COLO668 (cell line): ENCODE measurements around the gene SNIP1.
"Not testable (repeated sequence)": the region's sequence is repeated elsewhere in the genome, so short reads cannot be mapped to it uniquely, and the experiment has no call there.

ENCODE experiments used
- DNase-seq: peaks from one replicate; lab custom pipeline; 2025; ENCODE audit not compliant: unreplicated experiment; lab: John Stamatoyannopoulos, UW

Gene SNIP1

DNA sequence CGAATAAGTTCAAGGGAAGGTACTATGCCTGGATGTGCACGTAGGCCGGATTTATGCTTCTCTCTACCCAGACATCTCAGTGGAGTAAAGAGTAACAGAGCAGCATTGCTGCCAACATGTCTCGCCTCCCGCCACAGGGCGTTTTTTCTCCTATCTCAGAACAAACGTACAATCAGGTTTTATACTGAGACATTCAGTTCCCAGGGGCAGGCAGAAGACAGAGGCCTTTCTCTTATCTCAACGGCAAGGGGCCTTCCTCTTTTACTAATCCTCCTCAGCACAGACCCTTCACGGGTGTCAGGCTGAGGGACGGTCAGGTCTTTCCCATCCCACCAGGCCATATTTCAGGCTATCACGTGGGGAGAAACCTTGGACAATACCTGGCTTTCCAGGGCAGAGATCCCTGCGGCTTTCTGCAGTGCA lies 5.9 kb upstream of the SNIP1 start:
- DNase-seq, result not testable (repeated sequence)

DNA sequence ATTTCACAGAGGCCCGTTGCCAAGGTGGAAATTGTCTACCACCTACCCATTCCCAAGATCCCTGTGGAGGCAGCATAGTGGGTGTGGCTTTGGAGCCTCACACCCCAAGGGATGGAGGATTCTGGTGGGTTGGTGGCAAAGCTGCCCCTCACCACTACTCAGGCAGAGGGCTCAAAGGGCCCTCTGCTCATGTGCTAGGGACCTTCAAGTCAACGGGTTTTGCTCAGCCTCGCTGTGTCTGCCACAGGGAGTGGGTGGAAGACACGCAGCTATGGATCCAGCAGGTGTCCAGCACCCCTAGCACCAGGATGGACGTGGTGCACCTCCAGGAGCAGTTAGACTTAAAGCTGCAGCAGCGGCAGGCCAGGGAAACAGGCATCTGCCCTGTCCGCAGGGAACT lies 5.0 kb upstream of the SNIP1 start:
- DNase-seq, result no peak

DNA sequence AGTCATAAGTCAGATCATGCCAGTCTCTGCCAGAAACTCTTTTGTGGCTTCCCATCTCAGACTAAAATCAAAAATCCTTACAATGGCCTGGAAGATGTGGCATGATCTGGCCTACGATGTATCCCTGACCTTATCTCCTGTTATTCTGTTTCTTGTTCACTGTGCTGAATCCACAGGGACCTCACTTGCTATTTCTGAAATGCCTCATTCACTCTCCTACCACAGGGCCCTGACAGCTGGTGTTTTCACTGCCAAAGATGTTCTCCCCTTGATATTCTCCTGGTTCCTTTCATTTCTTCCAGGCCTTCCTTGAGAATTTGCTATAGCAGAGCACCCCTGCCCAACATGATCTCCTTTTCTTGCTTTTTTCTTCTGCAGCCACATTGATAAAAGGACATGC lies 4.3 kb upstream of the SNIP1 start:
- DNase-seq, result no peak

DNA sequence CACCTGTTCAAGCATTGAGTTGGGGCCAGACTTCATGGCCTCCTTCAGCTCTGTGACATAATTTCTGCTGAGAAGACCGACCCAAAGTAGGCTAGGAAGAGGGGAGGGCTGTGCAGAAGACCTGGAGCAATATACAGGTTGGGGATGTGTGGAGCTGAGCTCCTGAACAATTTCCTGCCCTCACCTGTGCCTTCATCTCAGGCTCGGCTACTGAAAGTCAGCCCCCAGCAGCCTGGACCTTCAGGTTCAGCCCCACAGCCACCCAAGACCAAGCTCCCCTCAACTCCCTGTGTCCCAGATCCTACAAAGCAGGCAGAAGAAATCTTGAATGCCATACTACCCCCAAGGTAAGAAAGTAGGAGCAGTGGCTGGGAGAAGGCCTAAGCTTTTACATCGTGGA lies 3.3 kb upstream of the SNIP1 start:
- DNase-seq, result peak; percentile 46

DNA sequence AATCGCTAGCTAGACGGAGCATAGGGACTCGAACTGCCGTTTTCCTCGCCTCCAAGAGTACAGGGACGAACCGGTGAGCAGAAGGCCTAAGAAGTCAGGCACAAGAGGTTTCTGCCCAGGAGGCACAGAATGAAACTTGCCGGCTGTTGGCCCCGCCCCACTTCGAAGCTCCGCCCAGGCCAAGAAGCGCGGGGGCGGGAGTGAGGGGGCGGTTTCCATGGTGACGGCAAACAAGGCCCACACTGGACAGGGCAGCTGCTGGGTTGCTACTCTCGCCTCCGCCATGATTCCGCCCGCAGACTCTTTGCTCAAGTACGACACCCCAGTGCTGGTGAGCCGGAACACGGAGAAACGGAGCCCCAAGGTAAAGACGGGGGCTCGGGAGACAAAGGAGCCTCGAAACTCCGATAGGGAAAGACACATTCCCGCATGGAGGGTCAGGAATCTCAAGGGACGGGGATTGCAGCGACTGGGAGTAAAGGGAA lies 2.7 kb upstream of the SNIP1 start, which contains the start of gene DNALI1:
Gene DNALI1 (plus strand): TSS at position 229 of the 485 bp plus-strand sequence. CDS start 55 bp downstream, at position 284.
- peak; percentile 98 for DNase-seq

DNA sequence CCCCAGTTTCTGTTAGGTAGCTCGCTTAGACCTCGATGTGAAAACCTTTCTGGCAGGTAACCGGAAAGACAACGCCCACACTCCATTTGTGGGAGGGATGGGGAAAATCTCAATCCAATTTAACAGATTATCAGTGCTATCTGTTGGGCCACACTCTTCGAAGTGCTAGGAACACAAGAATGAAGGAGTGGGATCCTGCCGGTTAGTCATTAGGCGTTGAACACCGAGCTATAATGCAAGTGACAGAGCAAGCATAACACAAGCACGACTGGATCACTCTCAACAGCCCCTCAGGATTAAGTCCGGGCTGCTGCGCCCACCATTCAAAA lies 531 bp downstream of the SNIP1 start:
- DNase-seq, result no peak

DNA sequence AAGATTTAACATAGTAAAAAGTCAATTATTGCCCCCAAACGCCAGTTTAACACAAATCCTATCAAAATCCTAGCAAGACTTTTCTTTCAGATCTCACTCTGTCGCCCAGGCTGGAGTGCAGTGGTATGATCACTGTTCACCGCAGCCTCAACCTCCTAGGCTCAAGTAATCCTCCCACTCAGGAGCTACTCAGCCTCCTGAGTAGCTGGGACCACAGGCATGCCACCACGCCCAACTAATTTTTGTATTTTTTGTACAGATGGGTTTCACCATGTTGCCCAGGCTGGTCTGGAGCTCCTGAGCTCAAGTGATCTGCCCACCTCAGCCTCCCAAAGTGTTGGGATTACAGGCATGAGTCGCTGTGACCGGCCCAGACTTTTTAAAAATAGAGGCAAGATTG lies 4.8 kb downstream of the SNIP1 start:
- DNase-seq, result no peak

DNA sequence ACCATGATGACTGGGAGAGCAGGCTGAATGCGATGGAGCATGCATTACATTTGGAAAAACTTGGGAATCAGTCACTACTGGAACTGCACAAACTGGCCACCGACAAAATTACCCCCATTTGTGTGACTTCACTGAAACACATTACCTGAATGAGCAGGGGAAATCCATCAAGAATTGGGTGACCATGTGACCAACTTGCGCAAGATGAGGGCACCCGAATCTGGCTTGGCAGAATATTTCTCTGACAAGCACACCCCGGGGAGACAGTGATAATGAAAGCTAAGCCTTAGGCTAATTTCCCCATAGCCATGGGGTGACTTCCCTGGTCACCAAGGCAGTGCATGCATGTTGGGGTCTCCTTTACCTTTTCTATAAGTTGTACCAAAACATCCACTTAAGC lies 9.1 kb downstream of the SNIP1 start:
- no peak for DNase-seq

DNA sequence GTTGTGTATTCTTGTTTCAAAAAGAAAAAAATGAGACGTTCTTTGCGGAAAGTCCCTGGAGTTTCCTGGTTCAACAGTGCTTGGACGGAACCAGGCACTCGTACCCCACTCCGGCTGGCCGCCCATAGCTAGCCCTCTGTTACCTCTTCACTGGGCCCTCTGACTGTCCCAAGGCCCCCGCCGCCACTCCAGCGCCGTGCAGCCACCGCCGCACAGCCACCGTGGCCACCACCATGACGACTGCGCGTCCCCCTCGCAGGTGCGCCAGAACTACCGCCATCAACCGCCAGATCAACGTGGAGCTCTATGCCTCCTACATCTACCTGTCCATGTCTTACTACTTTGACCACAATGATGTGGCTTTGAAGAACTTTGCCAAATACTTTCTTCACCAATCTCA lies 9.6 kb downstream of the SNIP1 start:
- DNase-seq, result no peak

DNA sequence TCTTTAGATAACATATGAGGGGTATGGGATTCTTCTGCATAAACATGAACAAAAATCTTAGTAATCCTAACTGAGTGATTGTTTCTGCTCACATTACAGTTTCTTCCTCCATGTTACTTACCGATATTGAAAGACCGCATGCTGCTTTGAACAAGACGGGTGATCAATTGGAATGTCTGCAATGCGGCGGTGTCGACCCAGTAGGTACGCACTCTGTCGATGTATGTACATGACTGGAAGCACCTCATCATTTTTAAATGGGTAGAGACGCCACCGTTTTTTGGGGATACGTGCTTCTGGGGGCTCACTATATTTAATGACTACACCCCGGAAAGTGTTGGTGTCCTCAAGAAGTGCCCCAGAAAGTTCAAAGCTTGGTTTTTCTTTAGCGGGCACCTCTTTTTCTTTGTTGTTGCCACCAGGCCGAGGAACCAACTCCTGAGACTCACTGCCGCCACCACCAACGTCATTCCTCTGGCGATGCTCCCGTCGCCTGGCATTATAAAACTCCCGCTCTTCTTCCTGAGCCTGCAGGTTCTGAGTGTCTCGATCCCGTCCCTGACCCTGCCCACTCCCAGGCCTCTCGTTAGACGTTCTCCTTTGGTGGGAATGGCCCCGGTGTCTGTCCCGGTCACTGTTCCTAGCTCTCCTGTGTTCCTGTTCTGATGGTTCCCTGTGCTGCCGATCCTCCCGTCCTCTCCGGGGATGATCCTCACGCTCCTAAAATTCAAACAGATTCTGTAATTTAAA lies 13.9 kb downstream of the SNIP1 start:
- DNase-seq, result no peak

DNA sequence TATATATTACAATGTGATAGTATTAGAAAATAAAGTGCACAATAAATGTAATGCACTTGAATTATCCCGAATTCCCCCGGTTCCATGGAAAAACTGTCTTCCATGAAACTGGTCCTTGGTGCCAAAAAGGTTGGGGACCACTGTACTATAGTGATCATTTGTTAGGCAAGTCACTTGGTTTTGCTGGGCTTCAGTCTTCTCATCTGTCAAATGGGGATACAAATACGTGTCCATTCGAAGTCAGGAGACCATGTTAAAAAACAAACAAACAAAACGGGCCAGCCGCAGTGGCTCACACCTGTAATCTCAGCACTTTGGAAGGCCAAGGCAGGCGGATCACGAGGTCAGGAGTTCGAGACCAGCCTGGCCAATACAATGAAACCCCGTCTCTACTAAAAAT lies 14.9 kb downstream of the SNIP1 start:
- DNase-seq, result not testable (repeated sequence)

DNA sequence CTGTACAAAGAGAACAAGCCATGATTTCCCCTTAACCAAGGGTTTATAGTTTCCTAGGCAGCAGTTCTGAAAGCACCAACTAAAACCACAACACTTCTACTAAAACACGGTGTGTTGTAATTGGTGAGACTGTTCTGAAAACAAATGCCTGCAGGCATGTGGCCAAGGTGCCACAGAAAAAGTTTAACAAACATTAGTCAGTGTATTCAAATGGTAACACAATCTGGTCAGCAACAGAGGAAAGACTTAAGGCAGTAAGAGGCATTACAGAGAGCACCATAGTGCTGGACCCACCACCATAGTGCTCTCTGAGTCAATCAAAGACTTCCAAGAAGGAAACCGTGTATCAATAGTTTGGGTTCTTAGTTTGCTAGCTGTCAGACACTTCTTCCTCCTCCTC lies 16.7 kb downstream of the SNIP1 start:
- DNase-seq, result no peak

DNA sequence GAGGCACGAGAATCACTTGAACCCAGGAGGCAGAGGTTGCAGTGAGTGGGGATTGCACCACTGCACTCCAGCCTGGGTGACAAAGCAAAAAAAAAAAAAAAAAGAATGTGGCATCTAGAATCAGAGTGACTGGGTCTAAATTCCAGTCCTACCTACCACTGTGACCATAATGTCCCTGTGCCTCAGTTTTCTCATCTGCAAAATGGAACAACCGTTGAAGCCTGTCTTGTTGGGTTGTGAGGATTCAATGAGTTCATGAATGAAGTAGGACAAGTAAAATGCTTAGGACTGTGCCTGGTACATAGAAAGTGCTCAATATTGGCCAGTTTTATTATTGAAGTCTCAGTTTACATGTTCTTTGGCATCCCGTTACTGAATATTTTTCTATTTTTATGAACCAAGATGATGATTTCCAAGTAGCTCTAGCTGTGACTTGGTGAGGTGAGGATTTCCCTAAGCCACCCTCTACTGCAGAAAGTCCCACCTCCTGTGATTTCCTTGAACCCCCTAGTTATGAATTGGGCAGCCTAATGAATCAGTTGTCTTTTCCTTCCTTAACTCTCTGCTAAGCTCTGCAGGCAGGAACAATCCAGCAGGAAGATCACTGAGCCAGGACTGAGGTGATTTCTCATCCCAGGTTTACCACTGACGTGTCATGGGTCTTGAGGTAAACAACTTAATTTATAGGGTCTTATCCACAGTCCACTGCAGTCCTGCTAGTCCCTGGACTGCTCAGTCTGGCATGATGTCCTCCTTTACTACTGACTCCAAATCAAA lies 20.6 kb downstream of the SNIP1 start:
- DNase-seq, result no peak

DNA sequence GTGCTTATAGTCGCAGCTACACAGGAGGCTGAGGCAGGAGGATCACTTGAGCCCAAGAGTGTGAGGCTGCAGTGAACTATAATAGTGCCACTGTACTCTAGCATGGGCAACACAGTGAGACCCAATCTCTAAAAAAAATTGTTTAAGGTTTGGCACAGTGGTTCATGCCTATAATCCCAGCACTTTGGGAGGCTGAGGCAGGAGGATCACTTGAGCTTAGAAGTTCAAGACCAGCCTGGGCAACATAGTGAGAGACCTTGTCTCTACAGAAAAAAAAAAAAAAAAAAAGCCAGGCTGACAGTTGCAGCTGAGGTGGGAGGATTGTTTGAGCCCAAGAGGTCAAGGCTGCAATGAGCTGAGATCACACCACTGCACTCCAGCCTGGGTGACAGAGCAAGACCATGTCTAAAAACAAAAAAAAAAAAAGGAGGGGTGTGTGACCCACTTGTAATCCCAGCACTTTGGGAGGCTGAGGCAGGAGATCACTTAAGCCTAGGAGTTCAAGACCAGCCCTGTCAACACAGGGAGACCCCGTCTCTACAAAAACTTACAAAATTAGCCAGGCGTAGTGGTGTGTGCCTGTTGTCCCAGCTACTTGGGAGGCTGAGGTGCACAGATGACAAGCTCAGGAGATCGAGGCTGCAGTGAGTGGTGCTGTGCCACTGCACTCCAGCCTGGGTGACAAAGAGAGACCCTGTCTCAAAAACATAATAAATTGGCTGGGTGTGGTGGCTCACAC lies 21.5 kb downstream of the SNIP1 start:
- not testable (repeated sequence) for DNase-seq

DNA sequence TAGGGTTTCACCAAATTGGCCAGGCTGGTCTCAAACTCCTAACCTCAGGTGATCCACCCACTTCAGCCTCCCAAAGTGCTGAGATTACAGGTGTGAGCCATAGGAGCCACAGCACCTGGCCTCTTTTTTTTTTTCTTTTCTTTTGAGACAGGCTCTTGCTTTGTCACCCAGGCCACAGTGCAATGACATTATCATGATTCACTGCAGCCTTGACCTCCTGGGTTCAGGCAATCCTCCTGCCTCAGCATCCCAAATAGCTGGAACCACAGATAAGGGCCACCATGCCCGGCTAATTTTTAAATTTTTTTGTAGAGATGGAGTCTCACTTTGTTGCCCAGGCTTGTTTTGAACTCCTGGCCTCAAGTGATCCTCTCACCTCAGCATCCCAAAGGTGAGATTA lies 24.2 kb downstream of the SNIP1 start:
- not testable (repeated sequence) for DNase-seq

DNA sequence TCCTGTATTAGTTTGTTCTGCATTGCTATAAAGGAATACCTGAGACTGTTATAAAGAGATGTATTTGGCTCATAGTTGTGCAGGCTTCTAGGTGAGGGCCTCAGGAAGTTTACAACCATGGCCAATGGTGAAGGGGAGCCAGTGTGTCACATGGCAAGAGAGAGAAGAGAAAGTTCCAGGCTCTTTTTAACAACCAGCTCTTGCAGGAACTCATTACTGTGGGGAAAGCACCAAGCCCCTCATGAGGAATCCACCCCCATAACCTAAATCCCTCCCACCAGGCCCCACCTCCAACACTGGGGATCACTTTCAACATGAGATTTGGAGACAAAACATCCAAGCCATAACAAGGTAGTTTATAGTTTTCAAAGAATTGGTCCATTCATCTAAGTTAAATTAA lies 34.5 kb downstream of the SNIP1 start:
- DNase-seq, result no peak

DNA sequence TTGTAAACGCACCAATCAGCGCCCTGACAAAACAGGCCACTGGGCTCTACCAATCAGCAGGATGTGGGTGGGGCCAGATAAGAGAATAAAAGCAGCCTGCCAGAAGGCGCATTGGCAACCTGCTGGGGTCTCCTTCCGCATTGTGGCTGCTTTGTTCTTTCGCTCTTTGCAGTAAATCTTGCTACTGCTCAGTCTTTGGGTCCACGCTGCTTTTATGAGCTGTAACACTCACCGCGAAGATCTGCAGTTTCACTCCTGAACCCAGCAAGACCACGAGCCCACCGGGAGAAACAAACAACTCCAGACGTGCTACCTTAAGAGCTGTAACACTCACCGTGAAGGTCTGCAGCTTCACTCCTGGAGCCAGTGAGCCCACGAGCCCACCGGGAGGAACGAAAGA lies 35.2 kb downstream of the SNIP1 start:
- DNase-seq, result not testable (repeated sequence)

DNA sequence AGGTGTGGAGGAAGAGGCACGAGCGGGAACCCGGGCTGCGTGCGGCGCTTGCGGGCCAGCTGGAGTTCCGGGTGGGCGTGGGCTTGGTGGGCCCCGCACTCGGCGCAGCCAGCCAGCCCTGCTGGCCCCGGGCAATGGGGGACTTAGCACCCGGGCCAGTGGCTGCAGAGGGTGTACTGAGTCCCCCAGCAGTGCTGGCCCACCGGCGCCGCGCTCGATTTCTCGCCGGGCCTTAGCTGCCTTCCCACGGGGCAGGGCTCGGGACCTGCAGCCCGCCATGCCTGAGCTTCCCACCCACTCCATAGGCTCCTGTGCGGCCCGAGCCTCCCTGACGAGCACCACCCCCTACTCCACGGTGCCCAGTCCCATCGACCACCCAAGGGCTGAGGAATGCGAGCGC lies 35.9 kb downstream of the SNIP1 start:
- not testable (repeated sequence) for DNase-seq

DNA sequence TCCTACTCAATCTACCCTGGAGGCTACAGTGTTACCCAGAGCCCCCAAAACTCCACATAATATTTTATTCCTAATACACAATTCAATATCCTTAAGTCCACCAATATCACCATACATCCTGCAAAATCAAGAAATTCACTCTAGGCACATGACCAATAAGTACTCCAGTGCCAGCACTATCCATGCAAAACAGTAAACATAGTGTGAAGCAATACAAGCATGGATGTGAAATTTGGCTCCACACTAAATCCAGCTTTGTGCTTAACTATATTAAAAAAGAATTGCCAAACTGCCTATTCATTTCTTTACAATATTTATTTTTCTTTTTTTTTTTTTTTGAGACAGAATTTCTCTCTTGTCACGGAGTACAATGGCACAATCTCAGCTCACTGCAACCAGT lies 36.5 kb downstream of the SNIP1 start:
- DNase-seq, result no peak

DNA sequence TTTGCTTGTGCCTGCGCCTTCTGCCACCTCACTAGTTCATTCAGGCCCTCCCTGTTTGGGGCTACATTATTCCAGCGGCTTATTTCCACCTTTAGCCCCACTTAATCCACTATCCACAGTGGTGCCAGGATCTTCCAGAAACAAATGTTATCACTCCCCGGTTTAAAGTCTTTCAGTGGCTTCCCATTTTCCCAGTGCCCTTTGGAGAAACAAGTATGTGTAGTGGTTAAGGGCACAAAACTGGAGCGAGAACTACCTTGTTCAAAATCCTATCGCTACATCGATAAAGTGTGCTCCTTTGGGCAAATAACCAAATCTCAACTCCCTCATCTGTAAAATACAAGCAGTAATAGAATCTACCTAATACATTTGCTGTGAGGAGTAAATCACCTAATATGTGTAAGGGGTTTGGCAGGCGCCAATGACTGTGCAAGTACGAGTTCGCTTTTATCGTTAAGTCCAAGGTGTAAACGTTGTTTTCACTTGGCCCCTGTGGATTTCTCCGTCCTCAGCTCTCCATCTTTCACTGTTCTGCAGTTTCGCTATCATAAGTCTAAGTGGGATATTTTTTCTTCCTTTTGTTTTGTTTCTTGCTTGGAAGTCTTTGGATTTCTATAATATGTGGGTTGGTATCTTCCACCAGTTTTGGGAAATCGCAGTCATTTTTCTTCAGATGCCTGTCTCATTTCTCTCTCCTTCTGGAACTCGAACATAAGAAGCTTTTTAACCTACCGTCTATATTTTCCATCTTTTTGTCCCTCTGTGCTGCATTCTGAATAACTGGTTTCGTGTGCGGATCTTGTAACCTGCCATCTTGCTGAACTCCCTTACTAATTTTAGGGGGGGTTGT lies 38.7 kb downstream of the SNIP1 start:
- DNase-seq, result no peak
